H1 (cell line): Measurements from ENCODE around the gene DENND2A. TPM values are rescaled to one million over a fixed set of nuclear protein-coding genes. Genes with fewer than 3 reads are reported as not detected.

Experiments
- EZH2 ChIP-seq: fragments of 200-600 bp; sonication (generic); IDR thresholded peaks from 2 replicates; pipeline ENCODE4 v1.7.1; 2012; ENCODE audit warnings: low read depth, mild to moderate bottlenecking, moderate library complexity, low read length, inconsistent platforms; ENCODE audit not compliant: severe bottlenecking
- MAFK ChIP-seq: IDR thresholded peaks from 2 replicates; pipeline ENCODE4 v1.6.1; 2012; ENCODE audit warnings: low read depth, mild to moderate bottlenecking, improper control_type of control experiment, low read length
- SRF ChIP-seq: IDR thresholded peaks from 2 replicates; pipeline ENCODE4 v1.6.1; 2011; ENCODE audit warnings: mild to moderate bottlenecking, low read depth, low read length, moderate library complexity
- YY1 ChIP-seq: IDR thresholded peaks from 2 replicates; pipeline ENCODE4 v1.6.1; 2011; ENCODE audit warnings: low read depth, mild to moderate bottlenecking, low read length
- polyA plus RNA-seq, 7 experiments: library from polyadenylated mRNA; depleted of rRNA in 3 of 7; stranded (reverse) in 5 of 7; unstranded in 2 of 7; fragments of >200 nt in 5 of 7; fragments of 200-250 nt in 2 of 7; gene quantifications; 1 replicate in 5 of 7; 2 replicates in 1 of 7; 4 replicates in 1 of 7; pipeline versions ENCODE4 v1.2.1 to v1.2.3, GENCODE V29; 2011 to 2013; ENCODE audit warnings: missing spikeins in 2 of 7, mixed read lengths in 2 of 7
- total RNA-seq: library from RNA; stranded (reverse); fragmentation: NEBNext Ultra II Directional; extraction: Animal tissue kit (Norgen Biotek cat#: 25700); gene quantifications from 2 replicates; pipeline ENCODE4 v1.2.1, GENCODE V29; 2021

DENND2A gene
- total and polyA plus RNA-seq, 2 of the 8 experiments (the other 6 are each of a cell fraction or from before 2014, with no cell fraction given): 5.0 to 13.0 TPM

- TF ChIP-seq MAFK: no peak
- TF ChIP-seq SRF: no peak
- no peak for TF ChIP-seq EZH2
- no peak for TF ChIP-seq YY1
Observed at GRCh38 chr7:140623980-140624379, 16.6 kb downstream of the DENND2A start (continued).
